HG03064 (cell line): Measurements from ENCODE around the gene DIP2C.

Experiments used
- ATAC-seq: cut with Tn5 transposase; IDR thresholded peaks from one replicate; pipeline ENCODE4 v1.9.1; 2021; ENCODE audit warnings: low read depth; ENCODE audit not compliant: unreplicated experiment

DIP2C gene

GRCh38 chr10:630581-631073, 58.8 kb downstream of the DIP2C start:
- no peak for ATAC-seq

- no peak for ATAC-seq
These were observed 60.1 kb downstream of the DIP2C start for GRCh38 chr10:629186-629998.

- ATAC-seq = no peak
These were observed 61.0 kb downstream of the DIP2C start for GRCh38 chr10:628386-629045.

GRCh38 chr10:627032-627992, 62.2 kb downstream of the DIP2C start:
- no peak for ATAC-seq

- no peak for ATAC-seq
These were observed 63.4 kb downstream of the DIP2C start for GRCh38 chr10:625751-626711.

- no peak for ATAC-seq
These were observed 64.2 kb downstream of the DIP2C start for GRCh38 chr10:625333-625696.

- ATAC-seq = no peak
These were observed 64.7 kb downstream of the DIP2C start for GRCh38 chr10:624605-625332.

- no peak for ATAC-seq
These were observed 65.2 kb downstream of the DIP2C start for GRCh38 chr10:624312-624604.

- no peak for ATAC-seq
These were observed 65.8 kb downstream of the DIP2C start for GRCh38 chr10:623477-624311.

- no peak for ATAC-seq
These were observed 66.5 kb downstream of the DIP2C start for GRCh38 chr10:623014-623413.

GRCh38 chr10:621981-622740, 67.3 kb downstream of the DIP2C start:
- no peak for ATAC-seq

- ATAC-seq = no peak
These were observed 68.0 kb downstream of the DIP2C start for GRCh38 chr10:621513-621912.

- ATAC-seq = no peak
These were observed 68.5 kb downstream of the DIP2C start for GRCh38 chr10:620971-621370.

GRCh38 chr10:620417-620816, 69.1 kb downstream of the DIP2C start:
- no peak for ATAC-seq

GRCh38 chr10:619710-620109, 69.8 kb downstream of the DIP2C start:
- ATAC-seq = no peak

- no peak for ATAC-seq
These were observed 71.1 kb downstream of the DIP2C start for GRCh38 chr10:618229-618989.

GRCh38 chr10:617471-617870, 72.0 kb downstream of the DIP2C start:
- ATAC-seq = no peak
